MM.1S (cell line): ENCODE data around the gene HABP2.

Experiments used
- CTCF ChIP-seq: fragments of 300-600 bp; sonication (generic); IDR thresholded peaks from 2 replicates; pipeline ENCODE4 v1.5.1; 2016; ENCODE audit warnings: antibody characterized with exemption, low read length, mixed read lengths
- EZH2 ChIP-seq: fragments of 300-600 bp; sonication (generic); optimal IDR thresholded peaks from 2 replicates; pipeline ENCODE3; 2017; ENCODE audit warnings: low read depth, mild to moderate bottlenecking, antibody characterized with exemption, low read length, mixed read lengths

- TF ChIP-seq CTCF, result no peak
- TF ChIP-seq EZH2, result no peak
Measured at GRCh38 chr10:113625461-113626186, 72.8 kb downstream of the HABP2 start.
